ENCODE results near the gene TMPRSS9.

DNA sequence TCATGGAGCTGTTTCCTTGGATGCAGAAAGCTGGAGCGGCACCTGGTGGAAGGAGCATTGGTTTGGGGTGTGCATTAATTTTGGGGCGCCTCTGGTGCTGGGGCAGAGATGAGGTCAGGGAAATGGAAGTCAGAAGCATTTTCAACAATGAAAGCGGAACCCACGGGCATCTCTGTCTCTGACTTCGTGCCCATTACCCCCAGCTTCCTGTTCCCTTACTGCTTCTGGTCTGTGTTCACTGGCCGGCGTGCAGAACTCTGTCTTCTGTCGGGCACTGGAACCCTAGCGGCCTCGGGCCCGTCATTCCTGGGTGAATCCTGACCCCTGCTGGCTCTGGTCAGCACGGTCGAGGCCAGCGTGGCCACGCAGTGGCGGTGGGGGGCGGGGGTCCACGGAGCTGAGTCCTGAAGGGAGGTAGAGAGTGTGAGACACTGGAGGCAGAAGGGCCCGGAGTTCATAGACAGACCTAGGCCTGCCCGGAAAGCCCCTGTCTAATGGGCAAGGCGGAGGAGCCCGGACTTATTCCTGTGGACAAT is 44.2 kb upstream of the TMPRSS9 start:
- TF ChIP-seq CTCF (IDR thresholded peaks at IDR 0.05) = peak in 3 of 7 experiments; percentile 16 to 62 (median 46)
- peak in 1 of 3 donors; percentile 51 for TF ChIP-seq POLR2AphosphoS5 (IDR thresholded peaks at IDR 0.05)
